ENCODE results near the gene PRKD1. TPM values are rescaled to one million over a fixed set of nuclear protein-coding genes. Genes with fewer than 3 reads are reported as not detected.

Gene PRKD1
- total RNA-seq, 1 experiment from 2014 or later: 2.7 TPM

- Mint-ChIP-seq H3K4me3 (no peak overlapping the region), H3K36me3 (ENCODE audit: insufficient read depth in 1 of 3, low read depth in 3 of 3) (no peaks in the 10 kb centered on the region; a peak in 2 of 7 replicates), H3K9me3 (no peaks in the 10 kb centered on the region), H3K27me3 (ENCODE audit: low read depth) (no peaks in the 10 kb centered on the region), H3K4me1 (no peaks in the 10 kb centered on the region), H3K27ac (no peak overlapping the region)
- no peak overlapping the region for H3K4me2 ChIP-seq (ENCODE audit: insufficient read depth, insufficient read length, low read length)
- no peak overlapping the region for H3K4ac ChIP-seq (ENCODE audit: low read depth, low read length)
- H3T11ph ChIP-seq (ENCODE audit: low read length): no peak overlapping the region
- no peak overlapping the region for H4K5ac ChIP-seq (ENCODE audit: insufficient read length, low read depth, low read length)
- H3K56ac ChIP-seq (ENCODE audit: insufficient read length, low read depth, low read length): no peak overlapping the region
- no peak overlapping the region for H2BK12ac ChIP-seq (ENCODE audit: insufficient read length, low read depth, low read length)
- TF ChIP-seq CTCF (conservative IDR thresholded peaks at IDR 0.05): no peak
- H3K79me2 ChIP-seq (ENCODE audit: insufficient read depth, low read length): no peaks in the 10 kb centered on the region
- H3K18ac ChIP-seq (ENCODE audit: insufficient read length, low read depth, low read length): no peak overlapping the region
- no peak overlapping the region for H4K91ac ChIP-seq (ENCODE audit: insufficient read length, low read depth, low read length)
- H3K9ac ChIP-seq (ENCODE audit: extremely low read depth, insufficient read length, low read length): no peak overlapping the region
- H2BK120ac ChIP-seq (ENCODE audit: low read depth, low read length, poor library complexity, severe bottlenecking): no peak overlapping the region
- H4K20me1 ChIP-seq (ENCODE audit: control insufficient read depth, insufficient read depth, insufficient read length): no peaks in the 10 kb centered on the region
- no peak overlapping the region for H2BK20ac ChIP-seq (ENCODE audit: low read depth, low read length, poor library complexity, severe bottlenecking)
- no peaks in the 10 kb centered on the region for H3K79me1 ChIP-seq (ENCODE audit: insufficient read depth, low read depth, low read length, poor library complexity, severe bottlenecking)
- H2BK5ac ChIP-seq (ENCODE audit: insufficient read length, low read length): no peak overlapping the region
- no peak overlapping the region for H2AK5ac ChIP-seq (ENCODE audit: insufficient read length, low read length)
- H3K23ac ChIP-seq (ENCODE audit: insufficient read length, low read depth, low read length): no peak overlapping the region
- no peak overlapping the region for H4K8ac ChIP-seq (replicated peaks; ENCODE audit: insufficient read length, low read depth, low read length)
- H3K14ac ChIP-seq (ENCODE audit: insufficient read depth, low read length): no peak overlapping the region
- DNase-seq: no peak
- no peak overlapping the region for H2AFZ ChIP-seq (ENCODE audit: low read length)
- H2BK15ac ChIP-seq (ENCODE audit: low read depth, low read length): no peak overlapping the region
- no peak overlapping the region for H3K27ac ChIP-seq (ENCODE audit: insufficient read length, low read depth, low read length)
- no peaks in the 10 kb centered on the region for H3K4me1 ChIP-seq (ENCODE audit: insufficient read depth, low read length)
- H3K9me3 ChIP-seq (ENCODE audit: control insufficient read depth, low read depth, low read length): no peaks in the 10 kb centered on the region
- H3K27me3 ChIP-seq (ENCODE audit: insufficient read depth, low read length): no peaks in the 10 kb centered on the region
- no peaks in the 10 kb centered on the region for H3K23me2 ChIP-seq (ENCODE audit: insufficient read length, low read depth, low read length, poor library complexity, severe bottlenecking)
Measured at GRCh38 chr14:29709490-29709889, 218.2 kb downstream of the PRKD1 start.
